Inferior parietal cortex (tissue), 1 donor: ENCODE data around the gene TMEM163.

Experiments used
- DNase-seq: peaks from one replicate; pipeline ENCODE4 v3.0.0-alpha.2; 2016; ENCODE audit errors: extremely low spot score

The TMEM163 gene

DNA sequence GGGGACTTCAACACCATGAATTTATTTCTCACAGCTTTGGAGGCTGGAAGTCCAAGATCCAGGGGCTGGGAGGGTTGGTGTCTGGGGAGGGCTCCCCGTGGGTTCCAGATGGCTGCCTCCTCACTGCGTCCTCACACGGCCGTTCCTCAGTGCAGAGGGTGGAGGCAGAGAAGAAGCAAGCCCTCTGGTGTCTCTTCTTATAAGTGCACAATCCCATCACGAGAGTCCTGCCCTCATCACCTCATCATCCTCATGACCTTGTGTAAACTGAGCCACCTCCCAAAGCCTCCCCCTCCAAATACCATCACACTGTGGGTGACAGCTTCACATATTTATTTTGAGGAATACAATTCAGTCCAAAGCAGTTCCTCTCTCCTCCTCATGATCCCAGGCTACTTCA lies 26.3 kb downstream of the TMEM163 start:
- no peak for DNase-seq

- no peak for DNase-seq
Measured at GRCh38 chr2:134690629-134691215, 28.1 kb downstream of the TMEM163 start.

- DNase-seq: no peak
Measured at GRCh38 chr2:134689315-134689714, 29.5 kb downstream of the TMEM163 start.

DNA sequence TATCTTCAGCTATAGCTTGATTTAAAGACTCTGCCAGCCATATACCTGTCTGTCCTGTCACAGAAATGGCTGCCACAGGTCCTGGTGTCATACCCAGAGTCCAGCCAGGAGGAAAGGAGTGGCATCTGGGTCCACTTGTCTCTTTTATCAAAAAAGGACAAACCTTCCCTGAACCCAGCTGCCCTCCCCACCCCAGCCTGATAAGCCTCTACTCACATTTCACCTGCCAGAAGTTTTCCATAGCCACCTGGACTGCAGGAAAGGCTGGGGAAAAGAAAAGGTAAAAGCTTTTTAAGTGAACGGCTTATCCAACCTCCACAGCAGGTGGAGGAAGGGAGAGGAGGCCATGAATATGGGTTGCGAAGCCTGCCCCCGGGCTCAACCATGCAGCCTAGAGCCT lies 32.8 kb downstream of the TMEM163 start:
- DNase-seq: no peak

DNA sequence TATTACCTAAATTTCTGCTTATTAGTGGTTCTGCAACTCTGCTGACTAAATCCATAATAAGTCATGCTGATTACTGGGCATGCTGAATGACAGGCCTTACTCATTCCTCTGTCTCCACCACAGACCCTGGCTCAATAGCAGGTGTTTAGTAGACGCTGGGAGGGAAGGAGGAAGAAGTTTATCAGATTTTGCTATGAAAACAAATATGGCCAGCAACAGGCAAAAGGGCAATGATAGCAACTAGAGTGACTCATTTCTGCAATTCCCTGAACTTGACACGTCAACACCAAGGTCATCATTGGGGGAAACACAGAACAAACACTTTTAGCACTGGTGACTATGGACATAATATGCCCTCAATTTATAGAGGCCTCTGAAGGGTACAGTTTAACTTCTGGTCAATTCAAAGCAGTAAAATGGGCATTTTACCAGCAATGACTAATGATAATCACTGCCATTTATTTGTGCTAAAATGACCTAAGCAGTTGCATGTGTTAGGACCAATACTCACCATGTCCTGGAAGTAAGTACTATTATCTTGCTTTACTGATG lies 35.2 kb downstream of the TMEM163 start:
- DNase-seq: no peak

- DNase-seq: no peak
Measured at GRCh38 chr2:134682726-134683125, 36.1 kb downstream of the TMEM163 start.

- DNase-seq: no peak
Measured at GRCh38 chr2:134681201-134681600, 37.6 kb downstream of the TMEM163 start.

- DNase-seq: no peak
Measured at GRCh38 chr2:134679745-134680144, 39.1 kb downstream of the TMEM163 start.

GRCh38 chr2:134679294-134679693 lies 39.5 kb downstream of the TMEM163 start:
- no peak for DNase-seq

GRCh38 chr2:134677856-134678756 lies 40.7 kb downstream of the TMEM163 start:
- no peak for DNase-seq

- no peak for DNase-seq
Measured at GRCh38 chr2:134676960-134677359, 41.8 kb downstream of the TMEM163 start.

DNA sequence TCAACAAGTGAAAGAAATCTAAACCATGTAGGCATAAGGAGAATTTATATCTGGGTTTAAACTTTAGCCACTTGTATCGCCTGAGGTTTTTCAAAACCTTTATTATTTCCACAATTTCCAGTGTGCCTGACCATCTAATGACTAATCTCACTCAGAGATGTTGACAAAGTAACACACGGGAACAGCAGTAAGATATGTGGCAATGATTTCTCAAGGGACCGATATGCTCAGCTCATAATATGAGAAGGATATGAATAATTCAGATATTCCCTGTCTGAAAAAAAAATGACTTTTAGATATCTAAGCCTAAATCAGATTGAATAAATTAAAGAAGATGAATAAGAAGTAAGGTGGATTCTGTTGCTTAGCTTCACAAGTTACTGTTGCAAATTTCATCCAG lies 43.5 kb downstream of the TMEM163 start:
- no peak for DNase-seq

DNA sequence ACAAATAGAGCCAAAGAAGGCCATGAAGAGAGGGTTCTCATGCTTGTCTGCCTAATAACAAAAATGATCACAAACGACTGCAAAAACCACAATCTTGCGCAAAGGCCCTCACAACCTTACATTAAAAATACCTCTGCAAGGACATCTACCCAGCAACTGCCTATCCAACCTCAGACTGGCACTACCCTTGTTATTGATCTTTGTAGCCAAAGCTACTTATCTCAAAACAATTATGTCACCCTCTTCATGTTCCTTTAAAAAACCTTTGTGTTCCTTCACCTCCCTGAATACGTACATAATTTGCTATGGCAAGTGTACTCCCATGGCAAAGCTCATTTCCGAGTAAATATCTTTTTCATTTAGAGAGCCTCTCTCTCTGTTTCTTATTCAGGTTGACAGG lies 44.1 kb downstream of the TMEM163 start:
- DNase-seq: no peak

DNA sequence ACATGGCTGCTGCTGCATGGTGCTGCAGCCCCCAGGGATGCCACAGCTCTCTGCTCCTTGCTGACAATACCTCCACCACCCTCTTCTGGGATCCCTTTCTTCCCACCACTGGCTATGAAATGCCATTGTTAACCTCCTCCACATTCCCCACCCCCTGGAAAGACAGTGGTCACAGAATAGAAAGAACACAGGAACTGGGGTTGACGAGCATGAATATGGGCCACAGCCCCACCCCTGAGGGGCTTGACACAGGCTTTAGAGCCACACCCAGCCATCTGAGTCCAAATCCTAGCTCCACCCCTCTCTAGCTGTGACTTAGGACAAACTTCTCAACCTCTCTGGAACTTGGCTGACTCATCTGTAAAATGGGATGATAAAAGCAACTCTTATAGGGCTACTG lies 47.3 kb downstream of the TMEM163 start:
- DNase-seq: no peak

DNA sequence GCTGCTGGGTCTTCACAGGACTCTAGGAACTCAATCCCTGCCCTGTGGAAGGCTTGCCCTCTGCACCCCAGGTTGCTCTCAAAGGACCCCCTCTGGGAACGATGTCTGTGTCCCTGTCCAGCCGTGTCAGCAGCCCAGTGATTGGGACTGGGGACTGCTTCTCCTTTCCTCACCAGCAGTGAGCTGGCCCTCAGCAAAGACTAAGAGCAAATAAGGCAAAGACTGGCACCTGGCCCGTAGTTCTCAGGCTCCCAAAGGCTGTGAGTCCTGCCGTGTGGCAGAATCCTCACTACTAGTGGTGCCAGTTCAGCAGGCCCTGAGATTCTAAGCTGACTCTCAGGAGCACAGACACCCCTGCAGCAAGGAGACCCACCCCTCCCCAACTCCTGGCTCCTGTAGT lies 47.8 kb downstream of the TMEM163 start:
- no peak for DNase-seq

DNA sequence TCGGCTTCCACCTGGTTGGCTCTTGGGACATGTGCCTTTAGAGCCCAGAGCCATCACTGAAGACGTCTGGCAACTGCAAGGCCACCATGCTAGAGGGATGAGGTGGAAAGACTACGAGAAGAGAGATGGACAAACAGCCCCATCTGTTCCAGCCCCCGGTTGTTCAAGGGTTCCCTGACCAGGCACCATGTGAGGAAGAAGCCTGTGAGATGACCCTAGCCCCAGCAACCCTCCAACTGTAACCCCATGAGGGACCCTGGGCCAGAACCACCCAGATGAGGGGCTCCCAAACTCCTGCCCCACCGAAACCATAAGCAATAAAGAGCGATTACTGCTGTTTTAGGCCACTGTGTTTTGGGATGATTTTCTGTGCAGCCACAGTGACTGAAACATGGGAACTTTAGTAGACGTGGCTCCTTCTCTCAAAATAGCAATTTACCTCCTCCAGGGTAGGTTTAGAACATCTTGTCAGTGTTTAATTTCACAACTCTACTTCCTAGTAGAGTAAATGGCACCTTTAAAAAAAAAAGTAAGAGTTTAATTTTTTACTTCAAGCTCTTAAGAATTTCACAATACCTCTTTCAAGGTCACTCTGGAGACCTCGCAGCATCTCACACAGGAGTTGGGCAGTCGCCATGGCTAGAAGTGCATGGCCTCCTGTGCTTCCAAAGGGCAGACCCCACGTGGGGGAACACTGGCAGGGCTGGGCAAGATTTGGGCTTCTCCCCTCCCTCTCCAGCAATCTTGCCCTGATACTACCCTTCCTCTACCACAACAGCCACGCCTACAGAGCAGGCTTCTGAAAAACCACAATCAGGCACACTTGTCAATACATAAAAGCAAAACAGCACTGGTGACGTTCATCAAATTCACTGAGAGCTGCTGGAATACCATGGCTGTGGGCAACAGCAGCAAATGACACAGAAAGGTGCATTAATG lies 48.8 kb downstream of the TMEM163 start:
- no peak for DNase-seq

DNA sequence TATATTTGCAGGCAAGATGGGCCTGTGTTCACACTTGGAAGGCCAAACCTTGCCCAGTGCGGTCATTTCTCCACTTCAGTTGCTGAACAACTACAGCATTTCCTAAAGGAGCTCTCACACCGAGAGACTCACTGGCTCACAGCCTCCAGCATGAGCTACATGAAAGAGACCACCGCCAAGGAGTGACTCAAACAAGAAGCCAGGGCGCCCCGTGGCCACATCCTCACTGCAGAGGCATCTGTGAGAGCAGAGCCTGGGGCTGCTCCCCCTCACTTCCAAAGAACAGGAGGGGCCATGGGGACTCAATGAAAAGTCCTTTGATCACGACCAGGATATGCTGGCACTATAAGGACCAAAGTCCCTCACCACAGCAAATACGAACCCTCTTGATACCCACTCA lies 50.0 kb downstream of the TMEM163 start:
- no peak for DNase-seq

DNA sequence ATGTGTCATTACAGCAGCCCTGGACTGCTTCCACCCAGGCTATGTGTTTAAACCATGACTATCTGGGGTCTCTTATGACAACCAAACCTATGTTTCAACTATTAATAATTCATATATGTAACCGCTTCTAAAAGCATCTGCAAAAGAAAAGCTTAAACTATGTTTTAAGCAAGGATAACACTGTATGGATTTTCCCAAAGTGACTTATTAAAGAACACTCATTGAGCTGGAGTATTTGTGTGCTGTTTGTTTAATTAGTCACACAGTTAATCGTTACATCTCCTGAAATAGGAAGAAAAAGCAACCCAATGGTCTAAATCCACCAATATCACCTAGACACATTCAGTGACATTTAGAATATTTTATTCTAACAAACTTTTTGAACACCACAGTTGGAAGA lies 51.3 kb downstream of the TMEM163 start:
- DNase-seq: no peak

- no peak for DNase-seq
Measured at GRCh38 chr2:134667081-134667480, 51.7 kb downstream of the TMEM163 start.

DNA sequence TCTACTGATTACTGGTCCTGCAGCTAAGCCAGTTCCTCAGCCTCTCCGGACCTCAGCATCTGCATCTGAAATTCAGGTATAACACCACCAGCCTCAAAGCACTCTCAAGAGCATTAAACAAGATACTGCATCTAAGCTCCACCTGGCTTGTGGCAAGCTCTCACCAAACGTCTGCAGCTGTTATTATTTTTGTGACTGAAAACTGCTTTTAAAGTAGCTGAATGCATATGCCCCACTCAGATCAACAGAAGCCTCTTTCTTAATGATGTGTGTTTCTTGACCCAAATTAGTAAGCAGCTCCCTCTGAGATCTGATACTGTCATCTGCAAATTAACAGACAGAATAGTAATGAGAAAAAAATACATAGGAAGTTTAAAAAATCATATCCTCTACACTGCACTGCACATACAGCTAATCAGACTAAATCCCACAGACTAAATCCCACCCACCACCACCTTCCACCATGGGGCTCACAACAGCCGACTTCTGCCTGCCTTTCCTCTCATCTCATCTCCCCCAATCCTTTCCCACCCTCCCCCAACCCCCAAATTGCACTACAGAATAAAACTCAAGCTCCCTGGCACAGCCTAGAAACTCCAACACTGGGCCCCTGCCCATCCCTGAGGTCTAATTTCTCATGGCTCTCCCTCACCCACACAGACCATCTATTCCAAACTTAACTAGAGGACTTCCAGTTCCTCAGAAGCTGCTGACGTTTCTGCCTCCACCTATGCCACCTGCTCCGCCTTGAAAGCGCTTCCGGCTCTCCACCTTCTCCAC lies 52.9 kb downstream of the TMEM163 start:
- no peak for DNase-seq
